Thyroid gland (tissue), 4 donors: ENCODE results near the gene AMY2B. TPM values are rescaled to one million over a fixed set of nuclear protein-coding genes. Genes with fewer than 3 reads are reported as not detected.
"Not testable (repeated sequence)": the region's sequence is repeated elsewhere in the genome, so short reads cannot be mapped to it uniquely, and the experiment has no call there.

Experiments used
- DNase-seq, 2 donors: peaks; one replicate each; pipeline ENCODE4 v3.0.0-alpha.2; 2019
- H3K27ac ChIP-seq, 3 donors: fragments of 200-600 bp; sonication (generic); 1 replicate in 2 of 3; 2 replicates in 1 of 3; pipeline ENCODE4 v1.5.1; 2016 to 2019; ENCODE audit warnings: mild to moderate bottlenecking in 1 of 3, moderate library complexity in 1 of 3
- H3K27me3 ChIP-seq: fragments of 200-600 bp; sonication (generic); one replicate; pipeline ENCODE4 v1.5.1; 2019
- H3K36me3 ChIP-seq, 2 donors: fragments of 200-600 bp; sonication (generic); one replicate each; pipeline ENCODE4 v1.5.1; 2016 to 2019
- H3K4me1 ChIP-seq, 2 donors: fragments of 200-600 bp; sonication (generic); one replicate each; pipeline ENCODE4 v1.5.1; 2017 to 2019
- H3K4me3 ChIP-seq, 3 donors: fragments of 200-600 bp; sonication (generic); replicated peaks in 1 of 3; 1 replicate in 2 of 3; 2 replicates in 1 of 3; pipeline ENCODE4 v1.5.1; 2016; ENCODE audit warnings: mild to moderate bottlenecking in 1 of 3
- H3K9me3 ChIP-seq: fragments of 200-600 bp; sonication (generic); one replicate; pipeline ENCODE4 v1.5.1; 2017
- POLR2A ChIP-seq, 2 donors: fragments of 450-650 bp; IDR thresholded peaks; one replicate each; pipeline ENCODE4 v1.6.1; 2017; ENCODE audit warnings: antibody characterized with exemption in 2 of 2, mild to moderate bottlenecking in 2 of 2, moderate library complexity in 1 of 2
- WGBS, 2 donors: methylation state at CpG; one replicate each; pipeline ENCODE4 v1.1.5; 2017; 5-methylcytosine and 5-hydroxymethylcytosine counted together
- intact Hi-C: fragments of 100-400 bp; cut with DNase I; formaldehyde crosslinking; loops from one replicate; pipeline ENCODE4 v1.15.1; 2023
- total RNA-seq, 4 donors: library from RNA; depleted of rRNA; stranded (reverse); fragments of >200 nt; gene quantifications; one replicate each; pipeline ENCODE4 v1.2.3, GENCODE V29; 2016
- TF ChIP-seq, protein P1 (sequence below), 6 experiments: fragments of 200-600 bp in 3 of 6; fragments of 450-650 bp in 3 of 6; sonication (generic) in 3 of 6; IDR thresholded peaks; one replicate each; pipeline ENCODE4 v1.5.1; 2016 to 2019; ENCODE audit warnings: antibody characterized with exemption in 6 of 6, mild to moderate bottlenecking in 2 of 6, inconsistent platforms in 1 of 6, moderate library complexity in 1 of 6

AMY2B gene
- total RNA-seq, 4 donors from 2014 or later = 51.7 to 71.2 (median 54.7) TPM

DNA sequence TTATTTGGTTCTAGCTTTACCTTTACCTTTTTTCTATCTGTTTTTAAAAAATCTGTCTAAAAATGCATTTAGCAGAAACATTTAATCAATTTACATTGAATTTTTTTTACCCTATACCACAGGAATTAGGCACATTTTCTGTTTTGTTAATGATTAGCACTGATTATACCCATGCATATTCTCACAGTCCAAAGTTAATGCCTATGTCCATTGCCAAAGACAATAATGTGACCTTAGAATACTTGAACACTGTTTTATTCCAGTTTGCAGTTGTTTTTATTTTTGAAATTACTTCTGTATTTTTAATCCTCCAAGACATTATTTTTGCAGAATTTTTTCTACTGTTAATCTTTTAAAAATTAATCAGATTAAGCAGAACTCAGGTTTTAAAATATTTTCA is 11.0 kb upstream of the AMY2B start:
- Histone ChIP-seq H3K27ac (peak overlapping the region in 1 of 3 donors; percentile 73), H3K27me3 (no peaks in the 10 kb centered on the region), H3K36me3 (no peaks in the 10 kb centered on the region), H3K4me1 (peaks cover 9 to 18% of the 10 kb centered on the region in 2 donors), H3K9me3 (no peaks in the 10 kb centered on the region), H3K4me3 (no peak overlapping the region)
- no peak for DNase-seq
- TF ChIP-seq, protein P1, sequence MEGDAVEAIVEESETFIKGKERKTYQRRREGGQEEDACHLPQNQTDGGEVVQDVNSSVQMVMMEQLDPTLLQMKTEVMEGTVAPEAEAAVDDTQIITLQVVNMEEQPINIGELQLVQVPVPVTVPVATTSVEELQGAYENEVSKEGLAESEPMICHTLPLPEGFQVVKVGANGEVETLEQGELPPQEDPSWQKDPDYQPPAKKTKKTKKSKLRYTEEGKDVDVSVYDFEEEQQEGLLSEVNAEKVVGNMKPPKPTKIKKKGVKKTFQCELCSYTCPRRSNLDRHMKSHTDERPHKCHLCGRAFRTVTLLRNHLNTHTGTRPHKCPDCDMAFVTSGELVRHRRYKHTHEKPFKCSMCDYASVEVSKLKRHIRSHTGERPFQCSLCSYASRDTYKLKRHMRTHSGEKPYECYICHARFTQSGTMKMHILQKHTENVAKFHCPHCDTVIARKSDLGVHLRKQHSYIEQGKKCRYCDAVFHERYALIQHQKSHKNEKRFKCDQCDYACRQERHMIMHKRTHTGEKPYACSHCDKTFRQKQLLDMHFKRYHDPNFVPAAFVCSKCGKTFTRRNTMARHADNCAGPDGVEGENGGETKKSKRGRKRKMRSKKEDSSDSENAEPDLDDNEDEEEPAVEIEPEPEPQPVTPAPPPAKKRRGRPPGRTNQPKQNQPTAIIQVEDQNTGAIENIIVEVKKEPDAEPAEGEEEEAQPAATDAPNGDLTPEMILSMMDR (IDR thresholded peaks at IDR 0.05) = no peak
- TF ChIP-seq POLR2A (IDR thresholded peaks at IDR 0.05) = no peak
- intact Hi-C loops = no loop called here

DNA sequence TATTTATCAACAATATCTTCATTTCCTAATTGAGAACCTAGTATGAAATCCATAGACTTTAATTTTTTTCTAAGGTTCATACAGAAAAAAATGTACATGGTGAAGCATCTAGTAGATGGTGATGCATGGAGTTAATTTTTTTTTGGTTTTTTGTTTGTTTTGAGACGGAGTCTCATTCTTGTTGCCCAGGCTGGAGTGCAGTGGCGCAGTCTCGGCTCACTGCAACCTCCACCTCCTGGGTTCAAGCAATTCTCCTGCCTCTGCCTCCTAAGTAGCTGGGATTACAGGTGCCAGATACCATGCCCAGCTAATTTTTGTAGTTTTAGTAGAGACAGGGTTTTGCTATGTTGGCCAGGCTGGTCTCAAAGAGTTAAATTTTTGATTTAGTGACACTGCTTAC is 10.3 kb upstream of the AMY2B start:
- peaks cover 9 to 18% of the 10 kb centered on the region in 2 donors for H3K4me1 ChIP-seq
- H3K36me3 ChIP-seq, H3K4me3 ChIP-seq, intact Hi-C loops, H3K9me3 ChIP-seq, DNase-seq, H3K27me3 ChIP-seq: not testable (repeated sequence)
- peak overlapping the region; percentile 68 to 74 (median 73) for H3K27ac ChIP-seq
- WGBS, 2 donors = 56 to 61% methylated on average over 3 of the region's 3 CpGs

DNA sequence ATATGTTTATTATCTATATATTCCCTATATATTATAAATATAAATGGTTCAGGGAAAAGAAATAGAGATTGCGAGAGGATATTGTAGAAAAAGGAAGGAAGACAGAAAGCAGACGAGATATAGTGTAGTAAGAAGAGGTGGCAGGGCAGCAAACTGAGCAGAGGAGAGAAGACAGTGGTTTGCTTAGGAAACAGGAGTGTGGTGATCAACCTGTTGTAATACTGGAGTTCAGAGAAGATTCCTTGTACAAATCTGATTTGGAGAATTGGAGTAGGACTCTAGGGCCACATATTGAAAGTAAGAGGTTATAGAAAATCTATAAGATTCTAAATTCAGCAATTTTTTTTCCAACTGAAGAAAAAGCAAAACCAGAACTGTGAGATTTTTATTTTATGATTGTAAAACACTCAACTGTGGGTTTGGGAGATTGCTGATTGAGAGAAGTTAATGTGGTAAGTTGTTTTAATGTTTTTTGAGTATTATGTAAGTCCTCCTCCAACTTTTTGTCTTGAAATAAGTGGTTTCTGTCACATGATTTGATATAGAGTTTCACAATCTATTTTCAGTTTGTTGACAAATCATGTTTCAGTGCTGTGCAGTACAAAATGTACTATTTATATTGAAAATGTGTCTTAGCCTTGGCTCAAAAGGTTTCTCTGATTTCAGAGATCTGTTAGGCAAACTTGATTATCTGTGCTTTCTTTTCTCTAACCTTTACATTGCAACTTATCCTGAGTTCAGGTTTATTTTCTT is 9.6 kb upstream of the AMY2B start:
- Histone ChIP-seq H3K36me3 (no peaks in the 10 kb centered on the region), H3K9me3 (no peaks in the 10 kb centered on the region), H3K4me3 (no peak overlapping the region), H3K4me1 (peaks cover 9 to 18% of the 10 kb centered on the region in 2 donors), H3K27me3 (no peaks in the 10 kb centered on the region), H3K27ac (peak overlapping the region; percentile 68 to 74 (median 73))
- no peak for DNase-seq
- TF ChIP-seq, protein P1 (IDR thresholded peaks at IDR 0.05) = no peak
- peak in 1 of 2 donors; percentile 9 for TF ChIP-seq POLR2A (IDR thresholded peaks at IDR 0.05)
- 72 to 78% methylated on average over 2 of the region's 2 CpGs for WGBS, 2 donors
- intact Hi-C loops = no loop called here

DNA sequence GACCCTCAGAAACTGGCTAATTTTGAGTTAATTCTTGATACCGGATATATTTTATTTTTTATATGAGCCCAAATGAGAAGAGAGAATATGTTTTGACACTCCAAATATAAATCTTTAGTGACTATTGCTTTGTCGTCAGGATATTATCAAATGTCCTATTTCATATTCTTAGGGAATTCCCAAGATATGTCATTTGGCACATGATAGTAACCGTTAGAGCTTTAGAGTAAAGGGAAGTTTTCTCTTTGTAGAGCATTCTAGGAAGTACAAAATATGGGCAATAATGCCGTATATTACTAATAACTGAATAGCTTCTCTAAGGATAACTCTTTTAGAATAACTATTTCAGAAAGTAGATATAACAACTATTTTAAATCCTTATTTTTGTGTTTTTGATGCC is 8.3 kb upstream of the AMY2B start:
- WGBS, 2 donors = 84 to 87% methylated on average over 4 of the region's 4 CpGs
- Histone ChIP-seq H3K4me1 (peaks cover 9 to 18% of the 10 kb centered on the region in 2 donors), H3K4me3 (no peak overlapping the region), H3K9me3 (no peaks in the 10 kb centered on the region), H3K27me3 (no peaks in the 10 kb centered on the region), H3K36me3 (no peaks in the 10 kb centered on the region), H3K27ac (peak overlapping the region in 1 of 3 donors; percentile 73)
- no peak for TF ChIP-seq POLR2A (IDR thresholded peaks at IDR 0.05)
- TF ChIP-seq, protein P1 (IDR thresholded peaks at IDR 0.05) = no peak
- no peak for DNase-seq
- intact Hi-C loops = no loop called here

DNA sequence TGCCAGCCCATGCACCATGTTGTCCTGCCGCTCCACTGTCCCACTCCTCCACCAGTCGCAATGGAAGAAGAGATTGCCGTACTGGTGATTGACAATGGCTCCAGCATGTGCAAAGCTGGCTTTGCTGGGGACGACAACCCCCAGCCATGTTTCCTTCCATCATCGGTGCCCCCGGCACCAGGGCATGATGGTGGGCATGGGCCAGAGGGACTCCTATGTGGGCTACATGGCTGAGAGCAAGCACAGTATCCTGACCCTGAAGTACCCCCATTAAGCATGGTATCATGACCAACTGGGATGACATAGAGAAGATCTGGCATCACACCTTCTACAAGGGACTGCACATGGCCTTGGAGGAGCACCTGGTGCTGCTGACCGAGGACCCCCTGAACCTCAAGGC is 1.9 kb upstream of the AMY2B start:
- no peaks in the 10 kb centered on the region for H3K27me3 ChIP-seq
- DNase-seq = no peak
- WGBS, 2 donors = 94 to 95% methylated on average over 7 of the region's 7 CpGs

More for the DNA sequence above, 1.9 kb upstream of the AMY2B start:
- intact Hi-C loops = no loop called here
- H3K36me3 ChIP-seq = peaks cover 0 to 4% of the 10 kb centered on the region in 2 donors
- no peaks in the 10 kb centered on the region for H3K4me1 ChIP-seq
- no peak overlapping the region for H3K4me3 ChIP-seq
- H3K27ac ChIP-seq = no peak overlapping the region
- no peaks in the 10 kb centered on the region for H3K9me3 ChIP-seq
- TF ChIP-seq, protein P1 (IDR thresholded peaks at IDR 0.05) = no peak
